HepG2 (cell line): Measurements from ENCODE around the gene FABP1. TPM values are rescaled to one million over a fixed set of nuclear protein-coding genes. Genes with fewer than 3 reads are reported as not detected.

ENCODE experiments used
- BHLHE40 ChIP-seq: IDR thresholded peaks from 2 replicates; pipeline ENCODE4 v1.6.1; 2011; ENCODE audit warnings: low read length, improper control_type of control experiment
- CHD2 ChIP-seq: IDR thresholded peaks from 2 replicates; pipeline ENCODE4 v1.6.1; 2011; ENCODE audit warnings: low read depth, low read length, improper control_type of control experiment
- DPF2 ChIP-seq: sonication (generic); formaldehyde crosslinking; IDR thresholded peaks from 2 replicates; pipeline ENCODE4 v1.4.0; 2020; ENCODE audit warnings: mild to moderate bottlenecking, low read depth, missing genetic modification reagents, borderline replicate concordance
- DRAP1 ChIP-seq: IDR thresholded peaks from 2 replicates; pipeline ENCODE4 v1.6.1; 2016; ENCODE audit warnings: missing genetic modification reagents, missing compliant biosample characterization
- GTF2F1 ChIP-seq: fragments of 150-350 bp; IDR thresholded peaks from 2 replicates; pipeline ENCODE4 v1.6.1; 2014; ENCODE audit warnings: low read length
- HNF1A ChIP-seq, 2 experiments: sonication (generic) in 1 of 2; formaldehyde crosslinking in 1 of 2; IDR thresholded peaks; 2 replicates each; pipeline versions ENCODE4 v1.4.0 to v1.6.1; 2016 to 2020; ENCODE audit warnings: borderline replicate concordance in 1 of 2, low read depth in 1 of 2, mild to moderate bottlenecking in 1 of 2, missing genetic modification reagents in 1 of 2
- REXO4 ChIP-seq: sonication (generic); formaldehyde crosslinking; IDR thresholded peaks from 2 replicates; pipeline ENCODE4 v1.8.0; 2022; ENCODE audit warnings: missing genetic modification reagents, mild to moderate bottlenecking, borderline replicate concordance
- SMAD3 ChIP-seq: sonication (generic); formaldehyde crosslinking; IDR thresholded peaks from 2 replicates; pipeline ENCODE4 v1.4.0; 2020; ENCODE audit warnings: missing genetic modification reagents
- THAP11 ChIP-seq: IDR thresholded peaks from 2 replicates; pipeline ENCODE4 v1.6.1; 2016; ENCODE audit warnings: missing biosample characterization, missing genetic modification reagents
- ZBTB34 ChIP-seq: sonication (generic); formaldehyde crosslinking; IDR thresholded peaks from 2 replicates; pipeline ENCODE4 v1.8.0; 2022; ENCODE audit warnings: mild to moderate bottlenecking, missing genetic modification reagents
- ZNF281 ChIP-seq: sonication (generic); formaldehyde crosslinking; IDR thresholded peaks from 2 replicates; pipeline ENCODE4 v1.4.0; 2020; ENCODE audit warnings: missing genetic modification reagents, borderline replicate concordance
- ZNF350 ChIP-seq: sonication (generic); formaldehyde crosslinking; IDR thresholded peaks from 2 replicates; pipeline ENCODE4 v1.4.0; 2020; ENCODE audit warnings: mild to moderate bottlenecking, low read depth, missing genetic modification reagents, borderline replicate concordance
- ZNF777 ChIP-seq: sonication (generic); formaldehyde crosslinking; IDR thresholded peaks from 2 replicates; pipeline ENCODE4 v1.4.0; 2020; ENCODE audit warnings: missing genetic modification reagents
- ZNF780A ChIP-seq: sonication (generic); formaldehyde crosslinking; IDR thresholded peaks from 2 replicates; pipeline ENCODE4 v1.8.0; 2022; ENCODE audit warnings: mild to moderate bottlenecking, missing genetic modification reagents, moderate library complexity
- ZNF784 ChIP-seq: sonication (generic); formaldehyde crosslinking; IDR thresholded peaks from 2 replicates; pipeline ENCODE4 v1.5.1; 2020; ENCODE audit warnings: missing genetic modification reagents, mild to moderate bottlenecking, borderline replicate concordance
- ZNF816 ChIP-seq: sonication (generic); formaldehyde crosslinking; IDR thresholded peaks from 2 replicates; pipeline ENCODE4 v1.8.0; 2022; ENCODE audit warnings: missing genetic modification reagents, mild to moderate bottlenecking, borderline replicate concordance
- ZNF83 ChIP-seq: sonication (generic); formaldehyde crosslinking; IDR thresholded peaks from 2 replicates; pipeline ENCODE4 v1.4.0; 2020; ENCODE audit warnings: missing genetic modification reagents, mild to moderate bottlenecking, borderline replicate concordance
- ZNF850 ChIP-seq: sonication (generic); formaldehyde crosslinking; conservative IDR thresholded peaks from 2 replicates; pipeline ENCODE4 v1.9.0; 2021; ENCODE audit warnings: mild to moderate bottlenecking, missing genetic modification reagents
- polyA plus RNA-seq, 8 experiments: library from polyadenylated mRNA; depleted of rRNA in 3 of 8; stranded (reverse) in 7 of 8; unstranded in 1 of 8; fragments of >200 nt; fragmentation: Illumina TruSeq in 4 of 8; extraction: Trizol in 4 of 8; gene quantifications; 2 replicates each; pipeline versions ENCODE4 v1.2.1 to v1.2.3, GENCODE V29; 2011 to 2016; ENCODE audit warnings: low read depth in 4 of 8, missing spikeins in 1 of 8, mixed read lengths in 1 of 8; ENCODE audit not compliant: insufficient read depth in 1 of 8
- total RNA-seq, 5 experiments: library from RNA; depleted of rRNA; stranded (reverse); fragments of >200 nt; fragmentation: Illumina TruSeq; extraction: Trizol; gene quantifications; 2 replicates each; pipeline ENCODE4 v1.2.3, GENCODE V29; 2016; ENCODE audit warnings: low read depth in 1 of 5

The FABP1 gene
- total and polyA plus RNA-seq, 2 of the 13 experiments (the other 11 are each of a cell fraction or from before 2014, with no cell fraction given), result 644 to 1,608 TPM

GRCh38 chr2:88127888-88128653 lies at the start of gene FABP1 (continued):
- TF ChIP-seq ZNF777 (CRISPR knock-in tag) (peak; percentile 85; the same call in 1 of the 2 replicates), ZNF816 (peak; percentile 98; the same call in 1 of the 2 replicates), ZNF350 (CRISPR knock-in tag) (peak; percentile 93), ZNF780A (CRISPR knock-in tag) (peak; percentile 90), ZNF784 (CRISPR knock-in tag) (no peak), GTF2F1 (0 out of 2 replicates have a peak, but pooled peaks have one; percentile 52), REXO4 (CRISPR knock-in tag) (no peak), ZNF850 (CRISPR knock-in tag) (peak; percentile 74; the same call in 1 of the 2 replicates), SMAD3 (CRISPR knock-in tag) (peak; percentile 86), THAP11 (CRISPR knock-in tag) (peak; percentile 37), HNF1A (IDR thresholded peaks at IDR 0.05; ENCODE audit: low read depth) (peak; percentile 99), HNF1A (CRISPR knock-in tag; IDR thresholded peaks at IDR 0.05; ENCODE audit: borderline replicate concordance) (peak; percentile 99), BHLHE40 (no peak), DPF2 (CRISPR knock-in tag) (peak; percentile 44), CHD2 (no peak), ZBTB34 (CRISPR knock-in tag) (peak; percentile 79; the same call in 1 of the 2 replicates), ZNF281 (CRISPR knock-in tag) (peak; percentile 80; the same call in 1 of the 2 replicates), ZNF83 (CRISPR knock-in tag) (peak; percentile 97; the same call in 1 of the 2 replicates), DRAP1 (peak; percentile 99)
